Thoracic aorta (tissue), 2 donors: ENCODE measurements around the gene LRRC4B. TPM values are rescaled to one million over a fixed set of nuclear protein-coding genes. Genes with fewer than 3 reads are reported as not detected.
"Not testable (repeated sequence)": the region's sequence is repeated elsewhere in the genome, so short reads cannot be mapped to it uniquely, and the experiment has no call there.

Experiments
- ATAC-seq: fragments of 150-250 bp; one replicate; pipeline ENCODE4 v1.8.0; 2017; ENCODE audit warnings: low read depth; ENCODE audit not compliant: insufficient number of reproducible peaks, low FRiP score
- DNase-seq: peaks from one replicate; pipeline ENCODE4 v3.0.0-alpha.2; 2020; ENCODE audit warnings: low spot score
- H3K27ac ChIP-seq, 2 donors: fragments of 200-600 bp; sonication (generic); 1 replicate in 1 of 2; 2 replicates in 1 of 2; pipeline ENCODE4 v1.5.1; 2016; ENCODE audit warnings: mild to moderate bottlenecking in 2 of 2, moderate library complexity in 2 of 2
- H3K27me3 ChIP-seq: fragments of 200-600 bp; sonication (generic); replicated peaks from 2 replicates; pipeline ENCODE4 v1.6.0; 2016; ENCODE audit warnings: mild to moderate bottlenecking; ENCODE audit not compliant: insufficient read depth
- H3K36me3 ChIP-seq: fragments of 200-600 bp; sonication (generic); one replicate; pipeline ENCODE4 v1.5.1; 2016
- H3K4me1 ChIP-seq, 2 donors: fragments of 200-600 bp; sonication (generic); 1 replicate in 1 of 2; 2 replicates in 1 of 2; pipeline versions ENCODE4 v1.5.1 to v1.6.0; 2016; ENCODE audit warnings: low read depth in 2 of 2, mild to moderate bottlenecking in 1 of 2; ENCODE audit not compliant: control insufficient read depth in 1 of 2
- H3K4me3 ChIP-seq: fragments of 200-600 bp; sonication (generic); 2 replicates; pipeline ENCODE4 v1.5.1; 2016; ENCODE audit warnings: mild to moderate bottlenecking
- H3K9me3 ChIP-seq: fragments of 200-600 bp; sonication (generic); 2 replicates; pipeline ENCODE4 v1.5.1; 2016
- total RNA-seq, 2 donors: library from RNA; depleted of rRNA; stranded (reverse); fragments of >200 nt; gene quantifications; one replicate each; pipeline versions ENCODE4 v1.1.0 to v1.2.3, GENCODE V29; 2016
- TF ChIP-seq, protein P1 (sequence below): fragments of 200-600 bp; sonication (generic); IDR thresholded peaks from one replicate; pipeline ENCODE4 v1.5.1; 2019; ENCODE audit warnings: antibody characterized with exemption

The LRRC4B gene
- total RNA-seq, 2 donors from 2014 or later = 5.3 to 13.7 TPM

DNA sequence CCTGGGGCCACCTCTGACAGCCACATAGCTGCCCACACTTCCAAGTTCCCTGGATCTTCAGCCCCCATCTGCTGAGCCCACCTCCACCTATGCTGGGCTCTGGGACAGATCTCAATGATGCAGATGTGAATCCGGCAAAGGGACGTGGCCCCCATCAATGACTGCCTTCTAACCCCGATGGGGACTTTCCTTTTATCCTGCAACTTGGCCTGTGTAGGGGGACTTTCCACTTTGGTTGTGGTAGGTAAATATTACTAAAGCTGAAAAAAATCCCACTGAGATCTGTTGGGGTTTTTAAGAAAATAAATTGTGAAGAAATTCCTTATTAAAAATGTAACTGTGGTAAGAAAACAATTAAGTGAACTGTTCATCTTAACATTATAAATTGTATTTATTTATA is 33.8 kb downstream of the LRRC4B start:
- no peak overlapping the region for H3K27ac ChIP-seq
- no peak overlapping the region for H3K4me3 ChIP-seq
- H3K36me3 ChIP-seq = no peaks in the 10 kb centered on the region
- DNase-seq (no peak), ATAC-seq (no peak)
- peaks cover 13% of the 10 kb centered on the region for H3K9me3 ChIP-seq
- no peaks in the 10 kb centered on the region for H3K4me1 ChIP-seq
- H3K27me3 ChIP-seq = no peaks in the 10 kb centered on the region
- TF ChIP-seq, protein P1, sequence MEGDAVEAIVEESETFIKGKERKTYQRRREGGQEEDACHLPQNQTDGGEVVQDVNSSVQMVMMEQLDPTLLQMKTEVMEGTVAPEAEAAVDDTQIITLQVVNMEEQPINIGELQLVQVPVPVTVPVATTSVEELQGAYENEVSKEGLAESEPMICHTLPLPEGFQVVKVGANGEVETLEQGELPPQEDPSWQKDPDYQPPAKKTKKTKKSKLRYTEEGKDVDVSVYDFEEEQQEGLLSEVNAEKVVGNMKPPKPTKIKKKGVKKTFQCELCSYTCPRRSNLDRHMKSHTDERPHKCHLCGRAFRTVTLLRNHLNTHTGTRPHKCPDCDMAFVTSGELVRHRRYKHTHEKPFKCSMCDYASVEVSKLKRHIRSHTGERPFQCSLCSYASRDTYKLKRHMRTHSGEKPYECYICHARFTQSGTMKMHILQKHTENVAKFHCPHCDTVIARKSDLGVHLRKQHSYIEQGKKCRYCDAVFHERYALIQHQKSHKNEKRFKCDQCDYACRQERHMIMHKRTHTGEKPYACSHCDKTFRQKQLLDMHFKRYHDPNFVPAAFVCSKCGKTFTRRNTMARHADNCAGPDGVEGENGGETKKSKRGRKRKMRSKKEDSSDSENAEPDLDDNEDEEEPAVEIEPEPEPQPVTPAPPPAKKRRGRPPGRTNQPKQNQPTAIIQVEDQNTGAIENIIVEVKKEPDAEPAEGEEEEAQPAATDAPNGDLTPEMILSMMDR = no peak

DNA sequence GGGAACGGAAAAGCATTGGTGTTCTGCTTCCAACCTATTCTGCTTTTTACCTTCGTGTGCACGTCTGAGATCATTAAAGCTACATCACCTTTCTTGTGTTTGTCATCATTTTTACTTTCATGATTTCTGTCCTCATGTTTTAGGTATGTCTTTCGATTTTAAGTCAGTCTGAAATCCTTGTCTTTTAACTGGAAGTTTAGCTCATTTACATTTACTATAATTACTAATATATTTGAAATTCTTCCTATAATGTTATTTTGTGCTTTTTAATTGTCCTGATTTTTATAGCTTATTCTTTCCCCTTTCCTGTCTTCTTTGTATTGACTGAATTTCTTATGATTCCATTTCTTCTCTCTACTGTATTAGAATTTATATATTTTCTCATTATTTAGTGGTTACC is 35.3 kb downstream of the LRRC4B start:
- no peaks in the 10 kb centered on the region for H3K4me1 ChIP-seq
- DNase-seq (no peak), ATAC-seq (no peak)
- no peak overlapping the region for H3K27ac ChIP-seq
- TF ChIP-seq, protein P1 = no peak
- peaks cover 13% of the 10 kb centered on the region for H3K9me3 ChIP-seq
- H3K36me3 ChIP-seq = no peaks in the 10 kb centered on the region
- H3K4me3 ChIP-seq = no peak overlapping the region
- H3K27me3 ChIP-seq = no peaks in the 10 kb centered on the region

DNA sequence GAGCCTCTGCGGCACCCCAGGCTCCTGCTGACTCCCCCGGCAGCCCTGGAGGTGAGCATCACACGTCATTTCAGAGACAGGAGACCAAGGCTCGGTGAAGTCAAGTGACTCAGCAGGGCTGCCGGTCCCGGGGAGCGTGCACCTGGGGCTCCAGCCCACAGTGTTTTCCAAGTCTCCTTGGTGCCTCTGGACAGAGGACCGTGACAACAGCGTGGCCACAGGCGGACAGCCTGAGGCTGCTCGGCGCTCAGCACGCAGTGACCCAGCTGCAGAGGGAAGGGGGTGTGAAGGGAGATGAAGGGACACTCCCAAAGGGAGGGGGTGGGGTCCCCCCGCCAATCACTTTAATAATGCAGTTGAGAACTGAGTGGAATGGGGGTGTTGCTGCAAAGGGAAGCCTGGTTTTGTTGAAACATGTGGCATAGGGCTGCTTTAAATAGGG is 37.0 kb downstream of the LRRC4B start:
- no peaks in the 10 kb centered on the region for H3K36me3 ChIP-seq
- no peak for ATAC-seq

DNA sequence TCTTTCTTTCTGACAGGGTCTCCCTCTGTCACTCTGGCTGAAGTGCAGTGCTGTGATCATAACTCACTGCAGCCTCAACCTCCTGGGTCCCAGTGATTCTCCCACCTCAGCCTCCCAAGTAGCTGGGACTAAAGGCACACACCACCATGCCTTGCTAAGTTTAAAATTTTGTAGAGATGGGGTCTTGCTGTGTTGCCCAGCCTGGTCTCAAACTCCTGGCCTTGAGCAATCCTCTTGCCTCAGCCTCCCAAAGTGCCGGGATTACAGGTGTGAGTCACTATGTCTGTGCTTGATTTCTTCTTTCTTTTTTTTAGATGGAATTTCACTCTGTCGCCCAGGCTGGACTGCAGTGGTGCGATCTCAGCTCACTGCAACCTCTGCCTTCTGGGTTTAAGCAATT is 40.2 kb downstream of the LRRC4B start:
- not testable (repeated sequence) for H3K27me3 ChIP-seq, ATAC-seq, H3K4me1 ChIP-seq, H3K27ac ChIP-seq, H3K9me3 ChIP-seq, H3K36me3 ChIP-seq, H3K4me3 ChIP-seq, DNase-seq

More for the DNA sequence above, 37.0 kb downstream of the LRRC4B start:
- TF ChIP-seq, protein P1 = no peak
- no peaks in the 10 kb centered on the region for H3K27me3 ChIP-seq
- no peaks in the 10 kb centered on the region for H3K4me1 ChIP-seq
- peaks cover 13% of the 10 kb centered on the region for H3K9me3 ChIP-seq
- no peak for DNase-seq
- H3K4me3 ChIP-seq = no peak overlapping the region
- no peak overlapping the region for H3K27ac ChIP-seq

DNA sequence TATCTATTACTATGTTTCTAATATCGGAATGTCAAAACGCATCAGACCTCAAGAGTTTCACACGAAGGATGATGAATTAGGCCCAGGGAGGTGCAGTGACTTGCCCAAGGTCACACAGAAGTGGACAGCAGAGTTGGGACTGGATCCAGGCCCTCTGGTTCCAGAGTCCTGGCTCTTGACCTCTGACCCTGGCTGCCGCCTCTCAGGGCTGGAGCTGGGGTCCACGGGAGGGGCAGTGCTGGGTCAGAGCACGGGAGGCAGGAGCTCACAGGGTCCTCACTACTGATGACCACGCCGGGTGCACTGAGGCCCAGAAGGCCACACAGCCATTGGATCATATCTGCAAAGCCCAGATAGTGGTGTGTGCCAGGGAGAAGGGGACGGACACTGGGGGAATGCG is 45.4 kb downstream of the LRRC4B start:
- Histone ChIP-seq H3K27me3 (no peaks in the 10 kb centered on the region), H3K4me1 (no peaks in the 10 kb centered on the region), H3K9me3 (no peaks in the 10 kb centered on the region), H3K4me3 (no peak overlapping the region), H3K36me3 (no peaks in the 10 kb centered on the region), H3K27ac (no peak overlapping the region)
- ATAC-seq (no peak), DNase-seq (no peak)
- TF ChIP-seq, protein P1 = no peak

DNA sequence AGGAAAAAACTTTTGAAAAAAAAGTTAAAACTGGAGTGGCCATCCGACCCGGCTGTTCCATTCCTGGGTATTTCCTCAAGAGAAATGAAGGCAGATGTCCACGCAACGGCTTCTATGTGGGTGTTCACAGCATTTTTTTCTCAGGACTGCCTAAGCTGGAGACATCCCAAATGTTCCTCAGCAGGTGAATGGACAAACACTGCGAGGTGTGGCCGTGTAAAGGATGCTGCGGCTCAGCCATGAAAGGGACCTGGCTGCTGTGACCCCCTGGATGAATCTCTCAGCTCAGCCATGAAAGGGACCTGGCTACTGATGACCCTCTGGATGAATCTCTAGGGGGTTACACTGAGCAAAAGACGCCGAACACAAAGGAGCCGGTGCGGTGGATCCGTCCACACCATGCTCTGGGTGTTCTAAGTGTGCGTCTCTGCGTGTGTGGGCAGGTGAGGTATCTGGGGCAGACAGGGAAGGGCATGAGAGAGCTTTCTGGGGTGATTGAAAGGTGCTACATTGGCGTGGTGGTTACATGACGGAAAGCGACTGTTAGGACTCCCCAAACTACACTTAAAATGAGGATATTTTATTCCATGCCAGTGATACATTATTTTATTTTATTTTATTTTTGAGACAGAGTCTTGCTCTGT is 47.3 kb downstream of the LRRC4B start:
- no peak overlapping the region for H3K27ac ChIP-seq
- DNase-seq = no peak
- ATAC-seq = no peak
- H3K27me3 ChIP-seq = no peaks in the 10 kb centered on the region
- H3K9me3 ChIP-seq = no peaks in the 10 kb centered on the region
- no peaks in the 10 kb centered on the region for H3K36me3 ChIP-seq
- no peaks in the 10 kb centered on the region for H3K4me1 ChIP-seq
- H3K4me3 ChIP-seq = no peak overlapping the region
- TF ChIP-seq, protein P1 = no peak
